Ishikawa (cell line): ENCODE measurements around the gene SSH2.

Source experiments
- CREB1 ChIP-seq: IDR thresholded peaks from 2 replicates; pipeline ENCODE4 v1.6.1; 2012; ENCODE audit warnings: low read depth
- EGR1 ChIP-seq: IDR thresholded peaks from 2 replicates; pipeline ENCODE4 v1.6.1; 2012
- EP300 ChIP-seq: IDR thresholded peaks from 2 replicates; pipeline ENCODE4 v1.6.1; 2012; ENCODE audit warnings: borderline replicate concordance
- RAD21 ChIP-seq: IDR thresholded peaks from 2 replicates; pipeline ENCODE4 v1.6.1; 2012; ENCODE audit warnings: low read depth
- TCF12 ChIP-seq: IDR thresholded peaks from 2 replicates; pipeline ENCODE4 v1.6.1; 2012; ENCODE audit warnings: low read depth
- TF ChIP-seq, protein P1 (sequence below): IDR thresholded peaks from 2 replicates; pipeline ENCODE4 v1.6.1; 2012; ENCODE audit warnings: low read depth, mild to moderate bottlenecking

DNA sequence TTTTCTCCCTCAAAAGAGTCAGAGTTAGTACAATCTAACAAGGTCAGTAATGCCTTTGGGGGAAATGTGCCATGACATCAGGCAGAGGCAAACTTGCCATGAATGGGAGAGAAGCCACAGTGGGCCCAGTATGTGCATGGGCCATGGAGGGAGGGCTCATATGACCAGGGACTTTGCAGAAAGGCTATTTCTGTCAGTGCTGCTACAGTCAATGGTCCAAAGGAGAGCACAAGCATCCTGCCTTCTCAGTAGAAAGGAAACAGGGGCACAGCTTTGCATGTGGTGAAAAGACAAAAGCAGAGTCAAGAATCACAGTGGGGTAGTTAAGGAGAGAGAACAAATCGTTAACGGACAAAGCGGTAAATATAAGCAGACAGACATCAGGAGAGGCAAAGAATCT lies 296.1 kb downstream of the SSH2 start:
- no peak for TF ChIP-seq CREB1
- TF ChIP-seq EP300 = no peak
- TF ChIP-seq, protein P1, sequence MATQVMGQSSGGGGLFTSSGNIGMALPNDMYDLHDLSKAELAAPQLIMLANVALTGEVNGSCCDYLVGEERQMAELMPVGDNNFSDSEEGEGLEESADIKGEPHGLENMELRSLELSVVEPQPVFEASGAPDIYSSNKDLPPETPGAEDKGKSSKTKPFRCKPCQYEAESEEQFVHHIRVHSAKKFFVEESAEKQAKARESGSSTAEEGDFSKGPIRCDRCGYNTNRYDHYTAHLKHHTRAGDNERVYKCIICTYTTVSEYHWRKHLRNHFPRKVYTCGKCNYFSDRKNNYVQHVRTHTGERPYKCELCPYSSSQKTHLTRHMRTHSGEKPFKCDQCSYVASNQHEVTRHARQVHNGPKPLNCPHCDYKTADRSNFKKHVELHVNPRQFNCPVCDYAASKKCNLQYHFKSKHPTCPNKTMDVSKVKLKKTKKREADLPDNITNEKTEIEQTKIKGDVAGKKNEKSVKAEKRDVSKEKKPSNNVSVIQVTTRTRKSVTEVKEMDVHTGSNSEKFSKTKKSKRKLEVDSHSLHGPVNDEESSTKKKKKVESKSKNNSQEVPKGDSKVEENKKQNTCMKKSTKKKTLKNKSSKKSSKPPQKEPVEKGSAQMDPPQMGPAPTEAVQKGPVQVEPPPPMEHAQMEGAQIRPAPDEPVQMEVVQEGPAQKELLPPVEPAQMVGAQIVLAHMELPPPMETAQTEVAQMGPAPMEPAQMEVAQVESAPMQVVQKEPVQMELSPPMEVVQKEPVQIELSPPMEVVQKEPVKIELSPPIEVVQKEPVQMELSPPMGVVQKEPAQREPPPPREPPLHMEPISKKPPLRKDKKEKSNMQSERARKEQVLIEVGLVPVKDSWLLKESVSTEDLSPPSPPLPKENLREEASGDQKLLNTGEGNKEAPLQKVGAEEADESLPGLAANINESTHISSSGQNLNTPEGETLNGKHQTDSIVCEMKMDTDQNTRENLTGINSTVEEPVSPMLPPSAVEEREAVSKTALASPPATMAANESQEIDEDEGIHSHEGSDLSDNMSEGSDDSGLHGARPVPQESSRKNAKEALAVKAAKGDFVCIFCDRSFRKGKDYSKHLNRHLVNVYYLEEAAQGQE = no peak
- no peak for TF ChIP-seq TCF12
- TF ChIP-seq EGR1 = no peak
- no peak for TF ChIP-seq RAD21
